WTC11 (cell line): ENCODE results near the gene ESAM.

Experiments used
- NFYB ChIP-seq: sonication (generic); formaldehyde crosslinking; conservative IDR thresholded peaks from 2 replicates; pipeline ENCODE4 v1.8.0; 2022; ENCODE audit warnings: low read depth, missing genetic modification reagents
- NR1H2 ChIP-seq: sonication (generic); formaldehyde crosslinking; IDR thresholded peaks from 2 replicates; pipeline ENCODE4 v1.9.0; 2021; ENCODE audit warnings: mild to moderate bottlenecking, moderate library complexity, missing genetic modification reagents
- NR2C2 ChIP-seq: sonication (generic); formaldehyde crosslinking; IDR thresholded peaks from 2 replicates; pipeline ENCODE4 v1.8.0; 2022; ENCODE audit warnings: mild to moderate bottlenecking, missing genetic modification reagents
- SMAD4 ChIP-seq: sonication (generic); formaldehyde crosslinking; IDR thresholded peaks from 2 replicates; pipeline ENCODE4 v1.8.0; 2022; ENCODE audit warnings: mild to moderate bottlenecking, missing genetic modification reagents
- TCF7 ChIP-seq: sonication (generic); formaldehyde crosslinking; IDR thresholded peaks from 2 replicates; pipeline ENCODE4 v1.8.0; 2022; ENCODE audit warnings: mild to moderate bottlenecking, low read depth, missing genetic modification reagents, moderate library complexity
- TP53 ChIP-seq: sonication (generic); formaldehyde crosslinking; IDR thresholded peaks from 2 replicates; pipeline ENCODE4 v1.8.1; 2023; ENCODE audit warnings: mild to moderate bottlenecking, missing genetic modification reagents
- ZNF121 ChIP-seq: sonication (generic); formaldehyde crosslinking; IDR thresholded peaks from 2 replicates; pipeline ENCODE4 v1.8.0; 2023; ENCODE audit warnings: missing genetic modification reagents
- ZNF232 ChIP-seq: sonication (generic); formaldehyde crosslinking; IDR thresholded peaks from 2 replicates; pipeline ENCODE4 v1.8.0; 2022; ENCODE audit warnings: mild to moderate bottlenecking, missing genetic modification reagents
- ZNF423 ChIP-seq: fragments of 250-450 bp; sonication (Bioruptor Pico); IDR thresholded peaks from 2 replicates; pipeline ENCODE4 v2.1.2; 2022; ENCODE audit warnings: mild to moderate bottlenecking, moderate library complexity
- TF ChIP-seq, protein P1 (sequence below): sonication (generic); formaldehyde crosslinking; IDR thresholded peaks from 2 replicates; pipeline ENCODE4 v1.8.1; 2023; ENCODE audit warnings: mild to moderate bottlenecking, missing genetic modification reagents
- TF ChIP-seq, protein P2 (sequence below): fragments of 200-600 bp; IDR thresholded peaks from 2 replicates; pipeline ENCODE4 v1.8.0; 2022; ENCODE audit warnings: antibody characterized with exemption
- TF ChIP-seq, protein P3 (sequence below): sonication (generic); formaldehyde crosslinking; IDR thresholded peaks from 2 replicates; pipeline ENCODE4 v1.8.0; 2022; ENCODE audit warnings: mild to moderate bottlenecking, missing genetic modification reagents
- TF ChIP-seq, protein P4 (sequence below): sonication (generic); formaldehyde crosslinking; IDR thresholded peaks from 2 replicates; pipeline ENCODE4 v1.8.1; 2023; ENCODE audit warnings: mild to moderate bottlenecking, missing genetic modification reagents, moderate library complexity
- TF ChIP-seq, protein P5 (sequence below): sonication (generic); formaldehyde crosslinking; IDR thresholded peaks from 2 replicates; pipeline ENCODE4 v1.8.0; 2022; ENCODE audit warnings: mild to moderate bottlenecking, missing genetic modification reagents

DNA sequence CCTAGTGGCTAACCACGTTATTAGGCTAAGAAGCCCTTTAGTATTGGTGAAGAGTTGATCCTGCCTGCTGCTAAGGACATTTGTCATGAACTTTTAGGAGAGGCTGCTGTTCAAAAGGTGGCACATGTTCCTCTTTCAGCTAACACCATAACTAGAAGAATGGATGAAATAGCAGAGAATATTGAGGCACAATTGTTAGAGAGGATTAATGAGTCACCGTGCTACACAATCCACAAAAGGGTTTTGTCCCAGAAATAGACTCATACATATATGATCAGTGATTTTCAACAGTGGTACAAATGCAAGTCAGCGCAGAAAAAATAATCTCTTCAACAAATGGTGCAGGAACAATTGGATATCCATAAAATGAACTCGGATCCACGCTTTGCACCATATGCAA is 45.1 kb upstream of the ESAM start:
- no peak for TF ChIP-seq ZNF423 (CRISPR knock-in tag)
- TF ChIP-seq SMAD4 = no peak
- TF ChIP-seq, protein P1, sequence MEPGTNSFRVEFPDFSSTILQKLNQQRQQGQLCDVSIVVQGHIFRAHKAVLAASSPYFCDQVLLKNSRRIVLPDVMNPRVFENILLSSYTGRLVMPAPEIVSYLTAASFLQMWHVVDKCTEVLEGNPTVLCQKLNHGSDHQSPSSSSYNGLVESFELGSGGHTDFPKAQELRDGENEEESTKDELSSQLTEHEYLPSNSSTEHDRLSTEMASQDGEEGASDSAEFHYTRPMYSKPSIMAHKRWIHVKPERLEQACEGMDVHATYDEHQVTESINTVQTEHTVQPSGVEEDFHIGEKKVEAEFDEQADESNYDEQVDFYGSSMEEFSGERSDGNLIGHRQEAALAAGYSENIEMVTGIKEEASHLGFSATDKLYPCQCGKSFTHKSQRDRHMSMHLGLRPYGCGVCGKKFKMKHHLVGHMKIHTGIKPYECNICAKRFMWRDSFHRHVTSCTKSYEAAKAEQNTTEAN = no peak
- TF ChIP-seq, protein P2, sequence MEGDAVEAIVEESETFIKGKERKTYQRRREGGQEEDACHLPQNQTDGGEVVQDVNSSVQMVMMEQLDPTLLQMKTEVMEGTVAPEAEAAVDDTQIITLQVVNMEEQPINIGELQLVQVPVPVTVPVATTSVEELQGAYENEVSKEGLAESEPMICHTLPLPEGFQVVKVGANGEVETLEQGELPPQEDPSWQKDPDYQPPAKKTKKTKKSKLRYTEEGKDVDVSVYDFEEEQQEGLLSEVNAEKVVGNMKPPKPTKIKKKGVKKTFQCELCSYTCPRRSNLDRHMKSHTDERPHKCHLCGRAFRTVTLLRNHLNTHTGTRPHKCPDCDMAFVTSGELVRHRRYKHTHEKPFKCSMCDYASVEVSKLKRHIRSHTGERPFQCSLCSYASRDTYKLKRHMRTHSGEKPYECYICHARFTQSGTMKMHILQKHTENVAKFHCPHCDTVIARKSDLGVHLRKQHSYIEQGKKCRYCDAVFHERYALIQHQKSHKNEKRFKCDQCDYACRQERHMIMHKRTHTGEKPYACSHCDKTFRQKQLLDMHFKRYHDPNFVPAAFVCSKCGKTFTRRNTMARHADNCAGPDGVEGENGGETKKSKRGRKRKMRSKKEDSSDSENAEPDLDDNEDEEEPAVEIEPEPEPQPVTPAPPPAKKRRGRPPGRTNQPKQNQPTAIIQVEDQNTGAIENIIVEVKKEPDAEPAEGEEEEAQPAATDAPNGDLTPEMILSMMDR = no peak
- no peak for TF ChIP-seq NR1H2 (CRISPR knock-in tag)
- TF ChIP-seq, protein P3, sequence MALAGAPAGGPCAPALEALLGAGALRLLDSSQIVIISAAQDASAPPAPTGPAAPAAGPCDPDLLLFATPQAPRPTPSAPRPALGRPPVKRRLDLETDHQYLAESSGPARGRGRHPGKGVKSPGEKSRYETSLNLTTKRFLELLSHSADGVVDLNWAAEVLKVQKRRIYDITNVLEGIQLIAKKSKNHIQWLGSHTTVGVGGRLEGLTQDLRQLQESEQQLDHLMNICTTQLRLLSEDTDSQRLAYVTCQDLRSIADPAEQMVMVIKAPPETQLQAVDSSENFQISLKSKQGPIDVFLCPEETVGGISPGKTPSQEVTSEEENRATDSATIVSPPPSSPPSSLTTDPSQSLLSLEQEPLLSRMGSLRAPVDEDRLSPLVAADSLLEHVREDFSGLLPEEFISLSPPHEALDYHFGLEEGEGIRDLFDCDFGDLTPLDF (CRISPR knock-in tag) = no peak
- TF ChIP-seq, protein P4, sequence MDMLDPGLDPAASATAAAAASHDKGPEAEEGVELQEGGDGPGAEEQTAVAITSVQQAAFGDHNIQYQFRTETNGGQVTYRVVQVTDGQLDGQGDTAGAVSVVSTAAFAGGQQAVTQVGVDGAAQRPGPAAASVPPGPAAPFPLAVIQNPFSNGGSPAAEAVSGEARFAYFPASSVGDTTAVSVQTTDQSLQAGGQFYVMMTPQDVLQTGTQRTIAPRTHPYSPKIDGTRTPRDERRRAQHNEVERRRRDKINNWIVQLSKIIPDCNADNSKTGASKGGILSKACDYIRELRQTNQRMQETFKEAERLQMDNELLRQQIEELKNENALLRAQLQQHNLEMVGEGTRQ = no peak
- no peak for TF ChIP-seq NFYB (CRISPR knock-in tag)
- TF ChIP-seq ZNF121 (CRISPR knock-in tag) = no peak
- TF ChIP-seq TP53 (CRISPR knock-in tag) = no peak
- TF ChIP-seq, protein P5, sequence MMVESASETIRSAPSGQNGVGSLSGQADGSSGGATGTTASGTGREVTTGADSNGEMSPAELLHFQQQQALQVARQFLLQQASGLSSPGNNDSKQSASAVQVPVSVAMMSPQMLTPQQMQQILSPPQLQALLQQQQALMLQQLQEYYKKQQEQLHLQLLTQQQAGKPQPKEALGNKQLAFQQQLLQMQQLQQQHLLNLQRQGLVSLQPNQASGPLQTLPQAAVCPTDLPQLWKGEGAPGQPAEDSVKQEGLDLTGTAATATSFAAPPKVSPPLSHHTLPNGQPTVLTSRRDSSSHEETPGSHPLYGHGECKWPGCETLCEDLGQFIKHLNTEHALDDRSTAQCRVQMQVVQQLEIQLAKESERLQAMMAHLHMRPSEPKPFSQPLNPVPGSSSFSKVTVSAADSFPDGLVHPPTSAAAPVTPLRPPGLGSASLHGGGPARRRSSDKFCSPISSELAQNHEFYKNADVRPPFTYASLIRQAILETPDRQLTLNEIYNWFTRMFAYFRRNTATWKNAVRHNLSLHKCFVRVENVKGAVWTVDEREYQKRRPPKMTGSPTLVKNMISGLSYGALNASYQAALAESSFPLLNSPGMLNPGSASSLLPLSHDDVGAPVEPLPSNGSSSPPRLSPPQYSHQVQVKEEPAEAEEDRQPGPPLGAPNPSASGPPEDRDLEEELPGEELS (CRISPR knock-in tag) = no peak
- TF ChIP-seq TCF7 = no peak
- TF ChIP-seq ZNF232 (CRISPR knock-in tag) = no peak
- TF ChIP-seq NR2C2 (CRISPR knock-in tag) = no peak
